MM.1S (cell line): ENCODE measurements around the gene L1CAM.

ENCODE experiments used
- CTCF ChIP-seq: fragments of 300-600 bp; sonication (generic); IDR thresholded peaks from 2 replicates; pipeline ENCODE4 v1.5.1; 2016; ENCODE audit warnings: antibody characterized with exemption, low read length, mixed read lengths
- EZH2phosphoT487 ChIP-seq: fragments of 300-600 bp; sonication (generic); IDR thresholded peaks from 2 replicates; pipeline ENCODE4 v1.6.1; 2018; ENCODE audit warnings: antibody characterized with exemption, low read length

- TF ChIP-seq CTCF (no peak), EZH2phosphoT487 (no peak)
These were observed 3.4 kb downstream of the L1CAM start for GRCh38 chrX:153882557-153882956.
